NCI-H187 (cell line): ENCODE measurements around the gene PDE9A.
"Not testable (repeated sequence)": the region's sequence is repeated elsewhere in the genome, so short reads cannot be mapped to it uniquely, and the experiment has no call there.

ENCODE experiments used
- DNase-seq, 2 experiments: peaks; one replicate each; lab custom pipeline; 2025; lab: John Stamatoyannopoulos, UW

The PDE9A gene

DNA sequence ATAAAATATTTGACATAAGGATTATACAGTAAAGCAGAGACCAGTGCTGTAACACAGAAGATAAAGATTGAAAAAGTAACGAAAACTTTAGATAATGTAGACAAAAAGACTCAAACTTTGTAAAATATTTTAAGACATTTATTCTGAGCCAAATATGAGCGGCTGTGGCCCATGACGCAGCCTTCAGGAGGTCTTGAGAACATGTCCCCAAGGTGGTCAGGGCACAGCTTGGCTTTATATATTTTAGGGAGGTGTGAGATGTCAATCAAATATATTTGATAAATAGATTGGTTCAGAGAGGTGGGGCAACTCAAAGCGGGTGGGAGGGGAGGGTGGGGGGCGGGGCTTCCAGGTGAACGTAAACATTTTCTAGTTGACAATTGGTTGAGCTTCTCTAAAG is 144.7 kb downstream of the PDE9A start:
- no peak for DNase-seq

DNA sequence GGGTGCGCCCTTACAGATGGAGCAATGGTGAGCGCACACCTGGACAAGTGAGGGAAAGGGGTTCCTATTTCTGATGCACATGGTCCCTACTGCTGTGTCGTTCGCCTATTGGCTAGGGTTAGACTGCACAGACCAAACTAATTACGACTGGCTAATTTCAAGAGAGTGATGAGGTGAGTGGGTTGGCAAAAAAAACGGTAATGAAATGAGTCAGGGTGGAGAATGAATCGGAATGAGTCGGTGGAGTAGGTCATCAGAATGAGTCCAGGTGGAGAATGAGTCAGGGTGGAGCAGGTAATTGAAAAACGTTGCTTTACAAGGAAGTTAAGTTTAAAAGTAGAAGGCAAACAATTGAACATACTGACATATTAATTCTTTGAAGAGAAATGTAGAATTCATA is 146.1 kb downstream of the PDE9A start:
- DNase-seq: no peak

DNA sequence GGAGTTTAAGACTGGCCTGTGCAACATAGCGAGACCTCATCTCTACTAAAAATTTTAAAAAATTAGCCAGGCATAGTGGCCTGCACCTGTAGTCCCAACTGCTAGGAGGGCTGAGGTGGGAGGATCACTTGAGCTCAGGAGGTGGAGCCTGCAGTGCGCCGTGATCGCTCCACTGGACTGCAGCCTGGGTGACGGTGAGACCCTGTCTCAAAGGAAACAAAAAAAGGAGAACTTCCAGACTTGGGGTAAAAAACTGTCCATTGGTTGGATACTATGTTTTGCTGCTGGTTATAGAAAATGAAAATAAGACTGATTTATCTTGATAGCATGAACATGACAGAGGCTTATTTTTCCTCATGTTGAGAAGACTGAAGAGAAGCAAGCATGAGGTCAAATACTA is 146.5 kb downstream of the PDE9A start:
- DNase-seq: no peak

DNA sequence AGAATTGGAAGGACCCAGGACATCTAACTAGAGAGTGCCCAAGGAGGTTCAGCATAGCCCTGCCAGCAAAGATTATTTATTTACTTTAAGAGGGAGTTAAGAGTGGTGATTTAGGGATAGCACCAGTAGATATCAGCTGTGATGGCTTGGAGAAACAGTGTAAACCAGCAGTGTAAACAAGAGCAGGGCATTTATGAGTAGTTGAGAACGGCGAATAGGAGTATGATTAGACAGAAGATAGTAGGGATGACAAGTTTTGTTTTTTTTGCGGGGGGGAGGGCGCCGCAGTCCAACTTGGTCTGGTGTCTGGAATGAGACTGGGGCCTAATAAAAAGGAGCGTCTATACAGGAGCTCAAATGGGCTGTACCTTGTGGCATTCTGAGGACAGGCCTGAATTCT is 148.2 kb downstream of the PDE9A start:
- DNase-seq: not testable (repeated sequence)

DNA sequence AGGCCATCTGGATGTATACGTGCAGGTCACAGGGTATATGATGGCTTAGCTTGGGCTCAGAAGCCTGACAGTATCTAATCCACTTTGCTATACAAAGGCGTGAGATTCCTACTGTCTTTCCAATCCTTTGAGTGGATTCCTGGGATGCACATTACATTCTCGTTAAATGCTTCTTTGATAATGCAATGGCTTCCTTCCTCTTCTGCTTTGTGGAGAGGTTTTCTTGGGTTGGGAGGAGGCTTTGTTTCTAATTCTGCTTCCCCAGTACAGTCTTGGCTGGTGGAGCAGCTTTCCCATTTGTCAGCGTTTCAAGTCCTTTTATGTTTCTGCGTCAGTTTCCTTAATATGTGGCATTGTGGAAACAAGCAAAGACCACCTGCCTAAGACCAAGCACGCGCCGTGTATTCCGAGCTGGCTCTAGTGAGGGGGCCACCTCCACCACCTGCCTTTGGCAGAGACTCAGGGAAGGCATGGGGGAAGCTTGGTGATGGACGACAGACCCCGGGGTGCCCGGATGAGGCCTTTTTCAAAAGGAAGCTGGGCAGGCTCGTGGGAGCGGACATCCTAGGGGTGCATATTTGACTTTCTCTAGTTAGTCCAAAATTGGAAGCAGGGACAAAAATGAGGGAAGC is 153.2 kb downstream of the PDE9A start:
- DNase-seq: no peak

DNA sequence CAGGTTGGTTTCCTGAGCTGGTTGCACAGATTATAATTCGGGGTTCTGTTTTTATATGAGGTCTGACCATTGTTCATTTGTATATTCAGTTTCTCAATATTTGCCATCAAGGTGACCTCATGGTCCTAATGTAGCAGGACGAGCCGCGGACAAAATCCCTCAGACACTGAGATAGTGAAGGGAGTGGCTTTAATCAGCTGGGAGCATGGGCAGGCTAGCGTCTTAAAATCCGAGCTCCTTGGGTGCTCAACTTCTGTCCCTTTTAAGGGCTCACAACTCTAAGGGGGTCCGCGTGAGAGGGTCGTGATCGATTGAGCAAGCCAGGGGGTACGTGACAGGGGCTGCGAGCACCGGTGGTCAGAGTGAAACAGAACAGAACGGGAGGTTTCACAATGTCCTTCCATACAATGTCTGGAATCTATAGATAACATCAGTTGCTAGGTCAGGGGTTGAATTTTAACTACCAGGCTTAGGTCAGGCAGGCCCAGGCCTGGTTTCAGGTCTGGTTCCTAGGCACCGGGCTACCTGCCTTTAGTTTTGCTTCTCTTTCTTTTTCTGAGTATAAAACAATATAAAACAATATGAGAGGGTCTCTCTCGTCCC is 154.0 kb downstream of the PDE9A start:
- not testable (repeated sequence) for DNase-seq

DNA sequence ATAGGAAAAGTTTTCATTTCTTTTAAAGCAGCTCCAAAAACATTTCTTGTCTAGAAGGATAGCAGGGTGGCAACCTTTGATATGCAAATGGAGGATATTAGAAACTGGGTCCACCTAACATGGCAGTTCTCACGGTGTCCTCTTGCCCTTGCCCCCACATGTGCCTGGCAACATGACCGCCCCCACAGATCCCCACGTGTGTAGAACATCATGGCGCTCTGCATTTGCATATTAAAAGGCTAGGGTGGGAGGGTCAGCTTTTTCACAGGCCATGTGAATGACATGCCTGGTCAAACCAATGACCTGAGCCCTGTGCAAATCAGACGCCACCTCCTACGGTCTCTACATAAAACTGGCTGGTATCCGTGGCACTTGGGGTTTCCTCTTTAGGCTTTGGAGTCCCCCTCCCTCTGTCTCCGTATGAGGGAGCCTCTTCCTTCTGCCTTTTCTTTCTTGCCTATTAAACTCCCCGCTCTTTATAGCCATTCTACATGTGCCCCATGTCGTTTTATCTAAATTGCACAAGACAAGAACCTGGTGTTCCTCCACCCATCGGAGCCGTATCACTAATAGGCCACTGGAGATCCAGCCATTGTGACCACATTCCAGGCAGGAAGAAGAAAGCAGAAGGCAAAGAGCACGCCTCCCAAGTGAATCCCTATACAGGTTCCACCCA is 154.7 kb downstream of the PDE9A start:
- no peak for DNase-seq

DNA sequence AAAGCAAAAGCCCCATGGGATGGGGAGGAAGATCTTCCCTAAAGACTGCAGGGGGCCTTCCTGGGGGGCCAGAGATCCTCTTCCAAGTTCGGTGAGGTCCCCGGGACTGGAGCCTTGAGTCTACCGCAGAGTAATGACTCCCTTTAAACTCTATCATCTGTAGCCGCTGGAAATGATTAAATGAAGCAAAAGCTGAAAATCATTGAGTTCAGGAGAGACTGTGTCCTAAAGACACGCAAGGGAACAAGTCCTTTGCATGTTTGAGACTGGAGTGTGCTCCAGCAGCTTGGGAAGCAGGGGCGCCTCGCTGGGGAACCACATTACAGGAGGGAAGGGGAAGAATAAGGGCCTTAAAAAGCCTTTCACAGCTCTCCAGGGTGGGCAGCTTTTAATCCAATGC is 155.8 kb downstream of the PDE9A start:
- no peak for DNase-seq

DNA sequence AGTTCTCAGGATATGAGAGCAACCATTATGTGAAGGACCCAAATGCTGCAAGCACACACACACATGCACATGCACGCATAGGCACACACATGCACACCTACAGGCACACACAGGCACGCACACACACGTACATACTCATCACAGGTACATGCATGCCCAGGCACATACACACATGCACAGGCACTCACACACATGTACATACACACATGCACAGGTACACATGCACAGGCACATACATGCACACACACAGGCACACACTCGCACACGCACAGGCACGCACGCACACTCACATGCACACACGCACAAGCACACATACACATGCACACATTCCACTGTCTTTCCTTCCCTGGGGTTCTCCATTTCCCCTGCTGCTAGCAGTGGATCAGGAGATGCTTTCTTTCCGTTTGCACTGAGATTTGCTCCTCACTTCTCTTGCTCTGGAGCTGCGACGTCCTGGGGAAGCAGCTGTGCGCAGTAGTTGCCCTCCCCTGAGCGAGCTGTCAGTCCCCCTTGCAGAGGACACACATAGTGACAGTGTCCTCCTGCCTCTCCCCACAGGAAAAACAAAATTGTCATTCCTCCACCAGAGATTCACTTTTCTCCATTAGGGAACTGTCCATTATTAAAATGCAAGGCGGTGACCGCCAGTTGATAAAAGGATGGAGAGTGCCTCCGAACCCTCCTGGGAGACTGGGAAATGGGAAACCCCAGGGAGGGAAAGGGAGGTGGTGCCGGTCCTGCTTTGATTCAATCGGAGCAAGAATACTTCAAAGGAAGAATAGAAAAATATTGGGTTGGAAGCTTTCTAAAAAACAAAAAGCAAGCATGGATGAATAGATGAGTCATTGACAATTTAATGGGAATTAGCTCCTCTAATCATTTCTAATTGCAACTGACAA is 156.4 kb downstream of the PDE9A start:
- no peak for DNase-seq

DNA sequence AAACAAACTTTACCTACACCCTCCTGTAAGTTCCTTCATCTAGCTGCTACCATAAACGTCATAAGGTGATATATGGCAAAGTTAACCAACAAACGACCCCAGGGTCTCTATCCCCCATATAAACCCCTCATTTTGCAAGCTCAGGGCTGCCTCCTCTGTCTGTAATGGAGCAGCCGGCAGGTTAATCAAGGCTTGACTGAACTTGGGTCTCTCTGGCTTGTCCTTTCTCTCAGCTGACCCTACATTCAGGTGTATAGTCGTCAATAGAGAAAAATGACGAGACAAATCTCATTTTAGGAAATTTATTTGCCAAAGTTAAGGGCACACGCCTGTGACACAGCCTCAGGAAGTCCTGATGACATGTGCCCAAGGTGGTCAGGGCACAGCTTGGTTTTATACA is 158.5 kb downstream of the PDE9A start:
- DNase-seq: no peak

DNA sequence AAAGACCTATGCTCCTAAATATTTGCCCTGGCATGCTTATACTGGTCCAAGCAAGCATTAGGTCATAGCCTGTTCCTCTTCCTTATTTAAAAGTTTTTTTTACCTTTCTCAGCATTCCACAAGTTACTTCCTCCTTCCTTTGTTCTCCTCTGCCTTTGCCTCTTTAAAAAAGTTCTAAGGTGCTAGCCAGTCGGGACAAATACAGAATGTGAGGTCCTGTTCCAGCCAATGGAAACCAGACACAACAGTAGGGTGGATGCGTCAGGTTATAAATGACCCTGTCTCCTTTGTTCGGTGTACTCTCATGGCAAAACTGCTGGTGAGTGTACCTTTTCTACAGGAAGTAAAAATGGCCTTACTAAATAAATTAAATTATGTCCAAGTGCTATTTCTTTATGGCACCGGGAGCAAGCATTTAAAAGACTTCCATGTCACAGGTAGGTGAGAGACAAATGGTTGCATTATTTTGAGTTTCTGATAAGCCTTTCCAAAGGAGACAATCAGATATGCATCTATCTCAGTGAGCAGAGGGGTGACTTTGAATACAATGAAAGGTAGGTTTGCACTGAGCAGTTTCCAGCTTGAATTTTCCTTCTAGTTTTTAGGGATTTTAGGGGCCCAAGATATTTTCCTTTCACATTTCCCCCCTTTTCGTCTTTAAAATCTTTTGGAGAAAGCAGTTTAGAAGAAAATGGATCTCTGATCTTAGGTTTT is 159.3 kb downstream of the PDE9A start:
- not testable (repeated sequence) for DNase-seq

DNA sequence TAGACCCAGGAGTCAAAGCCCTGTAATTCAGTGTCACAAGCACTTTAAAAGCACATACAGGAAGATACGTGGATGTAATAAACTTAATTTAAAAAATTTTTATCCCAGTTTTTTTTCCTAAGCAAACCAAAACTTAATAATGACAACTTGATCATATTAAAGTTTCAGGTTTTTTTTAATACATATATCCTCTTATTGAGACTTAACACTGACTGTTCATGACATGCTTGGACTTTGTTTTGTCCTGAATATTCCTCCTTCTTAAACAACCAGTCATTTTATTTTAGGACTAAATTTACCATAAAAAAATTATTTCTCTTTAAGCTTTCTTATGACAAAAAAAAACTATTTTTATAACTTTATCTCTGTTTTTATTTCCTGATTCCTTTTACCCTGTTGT is 161.8 kb downstream of the PDE9A start:
- DNase-seq: no peak

DNA sequence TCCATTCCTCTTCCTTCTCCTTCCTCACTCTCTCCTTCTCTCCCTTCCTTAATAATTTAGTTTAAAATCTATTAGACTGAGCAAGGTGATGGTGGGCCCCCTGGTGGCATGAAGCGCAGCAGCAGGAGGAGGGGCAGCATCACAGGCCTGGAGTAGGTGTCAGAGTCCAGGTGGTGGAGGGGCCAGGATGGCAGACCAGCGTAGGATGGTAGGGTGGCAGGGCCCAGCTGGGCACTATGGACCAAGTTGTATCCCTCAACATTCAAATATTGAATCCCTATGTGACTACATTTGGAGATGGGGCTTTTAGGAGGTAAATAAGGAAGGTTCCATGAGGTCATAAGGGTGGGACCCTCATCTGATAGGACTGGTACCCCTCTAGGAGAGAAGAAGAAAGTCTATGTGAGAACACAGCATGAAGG is 164.9 kb downstream of the PDE9A start:
- no peak for DNase-seq

DNA sequence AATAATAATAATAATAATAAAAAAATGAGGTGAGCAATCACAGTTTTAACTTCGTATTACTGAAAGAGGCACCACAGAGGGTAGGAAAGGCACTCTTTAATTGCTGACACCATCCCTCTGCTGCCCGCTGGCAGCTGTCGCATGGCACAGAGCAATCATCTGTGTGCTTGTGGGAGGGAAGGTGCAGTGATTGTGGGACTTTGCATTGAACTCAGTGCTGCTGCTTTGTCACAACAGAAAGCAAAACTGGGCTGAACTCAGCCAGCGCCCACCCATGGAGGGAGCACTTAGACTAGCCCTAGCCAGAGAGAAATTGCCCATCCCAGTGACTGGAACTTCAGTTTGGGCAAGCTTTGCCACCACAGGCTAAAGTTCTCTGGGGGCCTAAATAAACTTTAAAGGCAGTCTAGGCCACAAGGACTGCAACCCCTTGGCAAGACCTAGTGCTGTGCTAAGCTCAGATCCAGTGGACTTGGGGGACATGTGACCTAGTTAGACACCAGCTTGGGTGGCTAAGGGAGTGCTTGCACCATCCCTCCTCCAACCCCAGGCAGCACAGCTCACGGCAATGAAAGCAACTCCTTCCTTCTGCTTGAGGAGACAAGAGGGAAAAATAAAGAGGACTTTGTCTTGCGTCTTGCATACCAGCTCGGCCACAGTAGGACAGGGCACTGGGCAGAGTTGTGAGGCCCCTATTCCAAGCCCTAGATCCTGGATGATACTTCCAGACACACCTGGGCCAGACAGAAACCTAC is 166.6 kb downstream of the PDE9A start:
- DNase-seq: no peak

DNA sequence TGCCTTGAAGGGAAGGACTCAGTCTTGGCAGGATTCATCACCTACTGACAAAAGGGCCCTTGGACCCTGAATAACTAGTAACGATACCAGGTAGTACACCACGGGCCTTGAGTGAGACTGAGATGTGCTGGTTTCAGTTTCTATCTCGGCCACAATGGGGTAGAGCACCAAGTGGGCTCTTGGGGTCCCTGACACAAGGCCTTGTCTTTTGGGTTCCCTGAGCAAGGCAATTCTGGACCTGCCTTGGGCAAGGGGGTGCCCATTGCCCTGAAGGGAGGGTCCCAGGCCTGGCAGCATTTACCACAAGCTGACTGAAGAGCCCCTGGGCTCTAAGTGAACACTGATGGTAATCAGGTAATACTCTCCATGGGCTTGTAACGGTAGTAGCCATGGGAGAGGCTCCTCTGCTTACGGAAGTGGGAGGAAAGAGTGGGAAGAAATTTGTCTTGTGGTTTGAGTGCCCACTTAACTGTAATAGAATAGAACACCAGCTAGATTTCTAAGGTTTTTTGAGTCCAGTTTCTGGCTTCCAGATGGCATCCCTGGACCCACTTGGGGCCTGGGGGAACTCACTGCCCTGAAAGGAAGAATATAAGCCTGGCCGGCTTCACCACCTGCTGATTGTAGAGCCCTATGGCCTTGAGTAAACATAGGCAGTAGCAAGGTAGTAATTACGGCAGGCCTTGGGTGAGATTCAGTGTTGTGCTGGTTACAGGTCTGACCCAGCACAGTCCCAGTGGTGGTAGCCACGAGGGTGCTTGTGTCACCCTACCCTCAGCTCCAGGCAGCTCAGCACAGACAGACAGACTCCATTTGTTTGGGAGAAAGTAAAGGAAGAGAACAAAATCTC is 167.4 kb downstream of the PDE9A start:
- DNase-seq: no peak
